Measurements from ENCODE around the gene CYFIP2. TPM values are rescaled to one million over a fixed set of nuclear protein-coding genes. Genes with fewer than 3 reads are reported as not detected.

Gene CYFIP2
- polyA plus RNA-seq, 1 donor, result 27.9 TPM

DNA sequence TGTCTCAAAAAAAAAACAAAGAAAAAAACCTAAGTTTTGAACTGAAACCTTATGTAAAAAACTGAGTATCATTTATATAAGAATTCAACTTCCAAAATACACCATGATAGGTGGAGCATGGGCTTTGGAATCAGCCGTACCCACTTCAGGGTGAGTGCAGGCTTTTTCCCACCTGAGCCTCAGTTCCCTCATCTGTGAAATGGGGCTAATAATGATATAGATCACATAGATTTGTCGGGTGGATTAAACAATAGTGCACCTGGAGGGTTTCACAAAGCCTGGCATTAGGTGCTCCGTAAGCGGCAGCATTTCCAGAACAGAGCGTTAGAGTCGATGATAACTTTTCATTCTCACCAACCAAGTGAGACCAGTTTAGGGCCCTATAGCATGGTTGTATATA is 91.9 kb downstream of the CYFIP2 start:
- Histone ChIP-seq H3K36me3 (ENCODE audit: control insufficient read depth, insufficient read depth, low read length) (peaks cover 9% of the 10 kb centered on the region), H3K4me1 (ENCODE audit: control insufficient read depth, insufficient read depth, low read length) (no peaks in the 10 kb centered on the region), H3K9me3 (ENCODE audit: control insufficient read depth, low read depth, low read length) (no peaks in the 10 kb centered on the region), H3K27me3 (ENCODE audit: control insufficient read depth, insufficient read depth, low read length) (no peaks in the 10 kb centered on the region), H3K27ac (ENCODE audit: low read length) (no peak overlapping the region), H3K4me3 (ENCODE audit: low read length) (no peak overlapping the region)
- WGBS (ENCODE audit: insufficient coverage, low lambda C conversion rate), result no CpG with 5 or more reads among the region's 6 CpGs
- no peak for DNase-seq

DNA sequence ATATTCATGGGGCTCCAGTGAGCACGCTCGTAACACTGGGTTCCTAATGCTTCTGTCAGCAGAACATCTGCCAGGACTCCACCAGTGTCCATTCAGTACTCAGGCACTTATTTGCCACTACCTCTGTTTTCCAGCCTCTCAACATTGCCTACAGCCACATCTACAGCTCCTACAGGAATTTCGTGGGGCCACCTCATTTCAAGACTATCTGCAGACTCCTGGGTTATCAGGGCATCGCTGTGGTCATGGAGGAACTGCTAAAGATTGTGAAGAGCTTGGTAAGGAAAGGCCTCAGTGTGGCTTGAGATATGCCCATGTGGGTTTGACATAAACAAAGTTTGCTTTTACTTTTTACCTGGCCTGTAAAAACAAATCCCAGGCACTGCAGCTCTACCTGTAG is 92.9 kb downstream of the CYFIP2 start:
- Histone ChIP-seq H3K27ac (ENCODE audit: low read length) (no peak overlapping the region), H3K4me1 (ENCODE audit: control insufficient read depth, insufficient read depth, low read length) (no peaks in the 10 kb centered on the region), H3K36me3 (ENCODE audit: control insufficient read depth, insufficient read depth, low read length) (peaks cover 11% of the 10 kb centered on the region), H3K4me3 (ENCODE audit: low read length) (no peak overlapping the region), H3K9me3 (ENCODE audit: control insufficient read depth, low read depth, low read length) (no peaks in the 10 kb centered on the region), H3K27me3 (ENCODE audit: control insufficient read depth, insufficient read depth, low read length) (no peaks in the 10 kb centered on the region)
- no CpG with 5 or more reads among the region's 4 CpGs for WGBS (ENCODE audit: insufficient coverage, low lambda C conversion rate)
- no peak for DNase-seq

DNA sequence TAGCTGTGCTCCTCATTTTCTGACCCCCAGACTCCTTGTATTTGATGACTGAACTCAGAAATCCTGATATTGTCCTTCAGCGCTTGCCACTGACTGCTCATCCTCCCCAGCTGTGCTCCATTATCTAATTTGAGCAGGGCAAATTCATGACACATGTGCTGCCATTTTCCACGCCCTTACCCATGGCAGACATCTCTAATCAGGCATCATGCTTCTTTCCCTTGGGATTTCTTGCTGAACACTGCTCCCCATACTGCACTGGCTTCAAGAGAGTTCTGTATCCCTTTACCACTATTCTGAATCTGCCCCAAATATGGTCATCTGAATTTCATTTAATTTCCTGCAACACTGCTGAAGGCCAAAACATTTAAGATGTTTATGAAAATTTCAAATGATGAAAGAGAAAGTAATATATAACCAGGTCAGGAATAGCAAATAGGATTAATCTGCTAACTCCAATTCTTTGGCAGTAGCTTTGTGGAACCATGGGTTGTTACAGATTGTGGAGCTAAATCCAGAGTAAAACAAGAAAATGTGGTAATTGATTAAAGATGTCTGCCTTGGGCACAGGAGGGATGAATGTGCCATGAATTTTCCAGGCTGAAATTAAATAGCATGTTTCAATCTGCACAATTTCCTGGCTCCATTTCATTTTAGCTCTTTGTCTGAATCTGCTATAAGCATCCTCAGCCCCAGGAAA is 93.6 kb downstream of the CYFIP2 start:
- H3K4me3 ChIP-seq (ENCODE audit: low read length), result no peak overlapping the region
- H3K9me3 ChIP-seq (ENCODE audit: control insufficient read depth, low read depth, low read length), result no peaks in the 10 kb centered on the region
- H3K27ac ChIP-seq (ENCODE audit: low read length), result no peak overlapping the region
- WGBS (ENCODE audit: insufficient coverage, low lambda C conversion rate), result no CpG with 5 or more reads among the region's 2 CpGs
- H3K27me3 ChIP-seq (ENCODE audit: control insufficient read depth, insufficient read depth, low read length), result no peaks in the 10 kb centered on the region
- no peak for DNase-seq
- H3K4me1 ChIP-seq (ENCODE audit: control insufficient read depth, insufficient read depth, low read length), result no peaks in the 10 kb centered on the region
- H3K36me3 ChIP-seq (ENCODE audit: control insufficient read depth, insufficient read depth, low read length), result peaks cover 11% of the 10 kb centered on the region

DNA sequence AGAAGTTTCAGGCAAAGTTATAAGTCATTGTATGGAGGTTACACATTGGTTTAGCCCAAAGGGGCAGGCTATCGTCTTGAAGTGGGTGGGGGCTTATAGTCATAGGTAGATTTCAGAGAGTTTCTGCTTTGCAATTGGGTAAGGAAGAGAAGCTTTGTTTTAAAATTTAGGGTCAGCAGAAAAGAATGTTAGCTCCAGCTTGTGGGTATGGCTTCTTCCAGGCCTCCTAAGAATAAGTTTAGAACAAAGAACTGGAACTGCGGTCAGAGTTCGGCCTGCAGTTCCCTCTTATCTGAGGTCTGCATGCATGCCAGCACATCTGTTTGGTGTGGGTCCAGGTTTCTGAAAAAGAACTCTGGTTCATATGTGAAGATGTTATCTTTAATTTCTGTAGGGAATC is 96.1 kb downstream of the CYFIP2 start:
- H3K27me3 ChIP-seq (ENCODE audit: control insufficient read depth, insufficient read depth, low read length), result no peaks in the 10 kb centered on the region
- no peak overlapping the region for H3K27ac ChIP-seq (ENCODE audit: low read length)
- no peak for DNase-seq
- peaks cover 14% of the 10 kb centered on the region for H3K36me3 ChIP-seq (ENCODE audit: control insufficient read depth, insufficient read depth, low read length)
- no peaks in the 10 kb centered on the region for H3K9me3 ChIP-seq (ENCODE audit: control insufficient read depth, low read depth, low read length)
- no peak overlapping the region for H3K4me3 ChIP-seq (ENCODE audit: low read length)
- H3K4me1 ChIP-seq (ENCODE audit: control insufficient read depth, insufficient read depth, low read length), result no peaks in the 10 kb centered on the region
- WGBS (ENCODE audit: insufficient coverage, low lambda C conversion rate), result no CpG with 5 or more reads among the region's 3 CpGs

DNA sequence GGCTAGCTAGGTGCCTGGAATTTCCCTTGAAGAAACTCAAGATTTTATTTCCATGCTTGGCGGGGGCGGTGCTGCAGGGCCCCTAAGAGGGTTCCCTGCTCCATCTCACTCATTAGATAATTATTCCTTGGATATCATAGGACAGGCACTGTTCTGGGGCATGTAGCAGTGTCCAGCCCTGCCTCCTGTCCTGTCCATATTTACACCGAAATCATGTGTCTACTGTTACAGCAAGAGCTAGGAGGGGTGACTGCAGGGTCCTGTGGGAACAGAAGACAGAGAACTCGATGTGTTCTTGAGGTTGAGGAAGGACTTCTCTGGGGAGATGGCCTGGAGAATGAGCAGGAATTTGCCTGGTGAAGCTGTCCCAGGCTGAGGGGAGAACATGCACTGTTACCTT is 96.6 kb downstream of the CYFIP2 start:
- peaks cover 14% of the 10 kb centered on the region for H3K36me3 ChIP-seq (ENCODE audit: control insufficient read depth, insufficient read depth, low read length)
- H3K4me1 ChIP-seq (ENCODE audit: control insufficient read depth, insufficient read depth, low read length), result no peaks in the 10 kb centered on the region
- WGBS (ENCODE audit: insufficient coverage, low lambda C conversion rate), result no CpG with 5 or more reads among the region's 4 CpGs
- no peak for DNase-seq
- no peaks in the 10 kb centered on the region for H3K9me3 ChIP-seq (ENCODE audit: control insufficient read depth, low read depth, low read length)
- H3K4me3 ChIP-seq (ENCODE audit: low read length), result no peak overlapping the region
- H3K27ac ChIP-seq (ENCODE audit: low read length), result no peak overlapping the region
- H3K27me3 ChIP-seq (ENCODE audit: control insufficient read depth, insufficient read depth, low read length), result no peaks in the 10 kb centered on the region

DNA sequence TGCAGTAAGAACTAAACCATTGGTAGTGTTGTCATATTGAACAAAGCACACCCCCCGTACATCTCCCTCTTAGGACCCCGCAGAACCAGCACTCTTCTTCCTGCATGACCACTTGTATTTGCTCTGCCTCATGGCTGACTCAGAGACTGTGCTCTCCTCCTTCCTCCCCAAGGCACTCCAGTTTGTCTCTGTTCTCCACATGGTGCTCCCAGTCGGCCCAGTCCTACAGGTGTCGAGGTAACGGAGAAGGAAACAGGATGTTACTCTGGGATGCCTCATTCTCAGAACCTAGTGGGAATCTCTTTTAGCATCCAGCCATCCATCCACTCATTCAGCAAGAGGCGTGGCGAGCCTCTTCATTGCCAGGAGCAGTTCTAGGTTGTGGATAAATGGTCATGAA is 97.1 kb downstream of the CYFIP2 start:
- H3K27ac ChIP-seq (ENCODE audit: low read length), result no peak overlapping the region
- WGBS (ENCODE audit: insufficient coverage, low lambda C conversion rate), result no CpG with 5 or more reads among the region's 7 CpGs
- no peaks in the 10 kb centered on the region for H3K4me1 ChIP-seq (ENCODE audit: control insufficient read depth, insufficient read depth, low read length)

DNA sequence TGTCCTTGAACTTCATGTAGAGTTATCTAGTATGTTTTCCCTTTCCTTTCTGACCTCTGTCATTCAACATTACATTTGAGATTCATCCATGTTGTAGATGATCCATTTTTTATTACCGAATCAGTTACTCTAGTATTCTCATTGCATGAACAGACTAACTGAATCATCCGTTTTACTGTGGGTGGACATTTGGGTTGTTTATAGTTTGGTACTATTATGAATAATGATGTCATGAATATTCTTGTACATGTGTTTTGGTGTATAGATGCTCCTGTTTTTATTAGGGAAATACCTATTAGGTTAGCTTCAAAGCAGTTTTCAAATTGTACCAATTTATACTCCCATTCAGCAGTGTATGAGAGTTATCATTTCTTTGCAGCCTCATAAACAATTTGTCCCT is 99.8 kb downstream of the CYFIP2 start:
- no peak for DNase-seq
- Histone ChIP-seq H3K27ac (ENCODE audit: low read length) (no peak overlapping the region), H3K9me3 (ENCODE audit: control insufficient read depth, low read depth, low read length) (no peaks in the 10 kb centered on the region), H3K27me3 (ENCODE audit: control insufficient read depth, insufficient read depth, low read length) (no peaks in the 10 kb centered on the region), H3K4me3 (ENCODE audit: low read length) (no peak overlapping the region), H3K36me3 (ENCODE audit: control insufficient read depth, insufficient read depth, low read length) (peaks cover 9% of the 10 kb centered on the region), H3K4me1 (ENCODE audit: control insufficient read depth, insufficient read depth, low read length) (no peaks in the 10 kb centered on the region)
- 100% methylated on average over 1 of the region's 2 CpGs for WGBS (ENCODE audit: insufficient coverage, low lambda C conversion rate)

More for the DNA sequence above, 97.1 kb downstream of the CYFIP2 start:
- no peak for DNase-seq
- H3K9me3 ChIP-seq (ENCODE audit: control insufficient read depth, low read depth, low read length), result no peaks in the 10 kb centered on the region
- H3K4me3 ChIP-seq (ENCODE audit: low read length), result no peak overlapping the region
- no peaks in the 10 kb centered on the region for H3K27me3 ChIP-seq (ENCODE audit: control insufficient read depth, insufficient read depth, low read length)
- peaks cover 14% of the 10 kb centered on the region for H3K36me3 ChIP-seq (ENCODE audit: control insufficient read depth, insufficient read depth, low read length)

DNA sequence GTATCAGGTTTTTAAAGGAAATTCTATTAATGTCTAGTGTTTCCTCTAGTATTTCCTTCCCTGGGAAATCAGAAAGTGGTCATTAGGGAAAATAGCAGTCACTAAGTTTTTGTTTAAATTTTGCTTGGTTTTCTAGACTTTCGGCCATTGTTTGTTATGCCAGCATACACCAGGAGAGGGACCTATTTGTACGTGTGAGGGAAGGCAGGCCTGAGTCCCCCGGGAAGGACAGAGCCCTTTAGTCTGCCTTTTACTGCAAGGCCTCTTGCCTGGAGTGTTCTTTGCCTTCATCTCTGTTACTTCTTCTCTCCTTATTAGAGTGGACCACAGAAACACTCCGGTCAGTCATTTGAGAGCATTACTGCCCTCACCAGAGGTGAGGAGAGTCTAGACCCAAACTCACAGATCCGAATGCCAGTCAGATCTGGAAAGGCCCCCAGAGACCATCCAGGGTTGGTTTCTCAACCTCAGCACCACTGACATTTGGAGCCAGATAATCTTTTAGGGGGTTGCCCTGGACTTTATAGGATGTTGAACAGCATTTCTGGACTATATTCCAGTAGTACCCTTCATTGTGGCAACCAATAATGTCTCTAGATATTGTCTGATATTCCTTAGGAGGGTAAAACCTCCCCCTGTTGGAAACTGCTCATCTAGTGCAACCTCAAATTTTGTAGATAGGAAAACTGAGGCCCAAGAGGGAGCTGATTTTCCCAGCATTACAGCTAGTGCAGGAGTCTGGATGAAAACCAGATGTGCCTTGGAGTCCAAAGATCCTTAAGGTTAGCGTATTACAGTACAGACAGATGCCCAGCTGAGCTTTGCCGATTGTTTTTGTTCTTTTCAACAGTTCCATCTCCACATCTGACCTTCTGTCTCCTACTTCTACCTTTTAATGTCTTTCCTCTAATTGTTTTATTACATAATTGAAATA is 101.1 kb downstream of the CYFIP2 start:
- no peaks in the 10 kb centered on the region for H3K9me3 ChIP-seq (ENCODE audit: control insufficient read depth, low read depth, low read length)
- H3K4me1 ChIP-seq (ENCODE audit: control insufficient read depth, insufficient read depth, low read length), result no peaks in the 10 kb centered on the region
- no peak for DNase-seq
- H3K4me3 ChIP-seq (ENCODE audit: low read length), result no peak overlapping the region
- peaks cover 9% of the 10 kb centered on the region for H3K36me3 ChIP-seq (ENCODE audit: control insufficient read depth, insufficient read depth, low read length)
- H3K27ac ChIP-seq (ENCODE audit: low read length), result peak overlapping the region; percentile 36
- no peaks in the 10 kb centered on the region for H3K27me3 ChIP-seq (ENCODE audit: control insufficient read depth, insufficient read depth, low read length)
- WGBS (ENCODE audit: insufficient coverage, low lambda C conversion rate), result no CpG with 5 or more reads among the region's 7 CpGs

DNA sequence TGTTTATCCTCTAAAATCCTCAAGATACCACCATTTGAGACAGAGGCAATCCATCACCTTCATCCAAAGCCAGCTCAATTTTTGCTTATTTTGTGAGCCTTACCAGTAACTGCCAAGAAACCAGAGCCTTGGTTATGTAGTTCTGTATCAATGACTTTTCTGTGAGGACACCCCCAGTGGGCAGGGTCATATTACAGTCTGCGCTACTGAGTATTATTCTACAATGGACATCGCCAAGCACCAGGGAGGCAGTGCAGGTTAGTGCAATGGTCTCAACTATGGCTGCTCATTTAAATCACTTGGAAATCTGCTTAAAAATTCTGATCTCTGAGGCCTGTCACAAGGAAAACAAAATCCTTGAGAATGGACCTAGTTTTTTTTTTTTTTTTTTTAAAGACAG is 103.6 kb downstream of the CYFIP2 start:
- no peak overlapping the region for H3K4me3 ChIP-seq (ENCODE audit: low read length)
- H3K27me3 ChIP-seq (ENCODE audit: control insufficient read depth, insufficient read depth, low read length), result no peaks in the 10 kb centered on the region
- no peaks in the 10 kb centered on the region for H3K9me3 ChIP-seq (ENCODE audit: control insufficient read depth, low read depth, low read length)
- H3K4me1 ChIP-seq (ENCODE audit: control insufficient read depth, insufficient read depth, low read length), result no peaks in the 10 kb centered on the region
- no CpG with 5 or more reads among the region's 2 CpGs for WGBS (ENCODE audit: insufficient coverage, low lambda C conversion rate)
- no peak overlapping the region for H3K27ac ChIP-seq (ENCODE audit: low read length)
- H3K36me3 ChIP-seq (ENCODE audit: control insufficient read depth, insufficient read depth, low read length), result peaks cover 2% of the 10 kb centered on the region
- DNase-seq, result no peak

DNA sequence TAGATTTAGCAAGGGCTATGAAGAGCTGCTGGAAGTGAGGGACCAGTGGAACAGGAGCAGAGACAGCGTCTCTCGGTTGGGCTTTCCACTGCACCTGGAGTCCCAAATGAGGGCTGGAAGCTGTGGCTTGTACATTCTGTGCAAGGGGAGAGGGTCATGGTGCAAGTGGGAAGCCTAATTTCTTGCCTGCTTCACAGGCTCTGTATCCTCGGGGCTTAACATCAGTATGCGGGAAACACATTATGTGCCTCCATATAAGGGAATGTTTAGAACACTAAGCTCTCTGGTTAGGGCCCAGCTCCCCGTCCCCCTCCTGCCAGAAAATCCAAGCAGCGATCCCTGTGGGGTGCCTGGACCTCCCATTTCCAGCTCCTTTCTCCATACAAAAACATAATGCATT is 105.0 kb downstream of the CYFIP2 start:
- WGBS (ENCODE audit: insufficient coverage, low lambda C conversion rate), result no CpG with 5 or more reads among the region's 6 CpGs
- H3K27ac ChIP-seq (ENCODE audit: low read length), result peak overlapping the region; percentile 56
- DNase-seq, result peak in 1 of 2 donors; percentile 20
- no peaks in the 10 kb centered on the region for H3K9me3 ChIP-seq (ENCODE audit: control insufficient read depth, low read depth, low read length)
- no peak overlapping the region for H3K4me3 ChIP-seq (ENCODE audit: low read length)
- H3K27me3 ChIP-seq (ENCODE audit: control insufficient read depth, insufficient read depth, low read length), result no peaks in the 10 kb centered on the region
- H3K36me3 ChIP-seq (ENCODE audit: control insufficient read depth, insufficient read depth, low read length), result peaks cover under 1% of the 10 kb centered on the region
- no peaks in the 10 kb centered on the region for H3K4me1 ChIP-seq (ENCODE audit: control insufficient read depth, insufficient read depth, low read length)

Data from large intestine (tissue), 3 donors.